ENCODE data around the gene RAPGEF5. TPM values are rescaled to one million over a fixed set of nuclear protein-coding genes. Genes with fewer than 3 reads are reported as not detected.

Gene RAPGEF5
- total and polyA plus RNA-seq, 4 donors: 16.1 to 308 (median 61.4) TPM

GRCh38 chr7:22088827-22089226 lies 268.1 kb downstream of the RAPGEF5 start:
- no peaks in the 10 kb centered on the region for H3K27me3 ChIP-seq (ENCODE audit: control insufficient read depth in 3 of 3, insufficient read depth in 3 of 3, low read length in 2 of 3)
- H3K9ac ChIP-seq (ENCODE audit: insufficient read depth in 1 of 2, low read length in 2 of 2): no peak overlapping the region
- H3K4me1 ChIP-seq (ENCODE audit: control insufficient read depth in 5 of 5, insufficient read depth in 5 of 5, low read length in 5 of 5): peaks cover 0 to 14% (median 4%) of the 10 kb centered on the region in 5 donors
- no peaks in the 10 kb centered on the region for H3K9me3 ChIP-seq (ENCODE audit: control insufficient read depth in 4 of 4, insufficient read depth in 3 of 4, low read length in 3 of 4)
- no peaks in the 10 kb centered on the region for H3K36me3 ChIP-seq (ENCODE audit: control insufficient read depth in 4 of 4, insufficient read depth in 4 of 4, low read length in 4 of 4)
- TF ChIP-seq CTCF (IDR thresholded peaks at IDR 0.05; ENCODE audit: control extremely low read depth, extremely low read depth): no peak
- DNase-seq (no peak), ATAC-seq (ENCODE audit: insufficient read depth, low FRiP score) (no peak)
- H3K4me3 ChIP-seq: no peak overlapping the region
- H3K27ac ChIP-seq (ENCODE audit: low read depth in 1 of 2, low read length in 1 of 2): no peak overlapping the region

- H3K27ac ChIP-seq (ENCODE audit: low read depth in 1 of 2, low read length in 1 of 2): no peak overlapping the region
- ATAC-seq (ENCODE audit: insufficient read depth, low FRiP score) (no peak), DNase-seq (no peak)
- no peaks in the 10 kb centered on the region for H3K9me3 ChIP-seq (ENCODE audit: control insufficient read depth in 4 of 4, insufficient read depth in 3 of 4, low read length in 3 of 4)
- WGBS, 2 donors: 77 to 78% methylated on average over 6 of the region's 6 CpGs
- TF ChIP-seq CTCF (IDR thresholded peaks at IDR 0.05; ENCODE audit: control extremely low read depth, extremely low read depth): no peak
- peaks cover 0 to 13% (median 2%) of the 10 kb centered on the region in 5 donors for H3K4me1 ChIP-seq (ENCODE audit: control insufficient read depth in 5 of 5, insufficient read depth in 5 of 5, low read length in 5 of 5)
- peaks cover 0 to 5% (median 0%) of the 10 kb centered on the region in 3 donors for H3K27me3 ChIP-seq (ENCODE audit: control insufficient read depth in 3 of 3, insufficient read depth in 3 of 3, low read length in 2 of 3)
- H3K9ac ChIP-seq (ENCODE audit: insufficient read depth in 1 of 2, low read length in 2 of 2): no peak overlapping the region
- no peaks in the 10 kb centered on the region for H3K36me3 ChIP-seq (ENCODE audit: control insufficient read depth in 4 of 4, insufficient read depth in 4 of 4, low read length in 4 of 4)
- no peak overlapping the region for H3K4me3 ChIP-seq
These were observed 269.1 kb downstream of the RAPGEF5 start for GRCh38 chr7:22087861-22088260.

- Histone ChIP-seq H3K27me3 (ENCODE audit: control insufficient read depth in 3 of 3, insufficient read depth in 3 of 3, low read length in 2 of 3) (peaks cover 0 to 14% (median 0%) of the 10 kb centered on the region in 3 donors), H3K36me3 (ENCODE audit: control insufficient read depth in 4 of 4, insufficient read depth in 4 of 4, low read length in 4 of 4) (no peaks in the 10 kb centered on the region), H3K4me3 (peak overlapping the region; percentile 36), H3K9me3 (ENCODE audit: control insufficient read depth in 4 of 4, insufficient read depth in 3 of 4, low read length in 3 of 4) (no peaks in the 10 kb centered on the region), H3K9ac (ENCODE audit: insufficient read depth in 1 of 2, low read length in 2 of 2) (peak overlapping the region; percentile 66 to 87), H3K4me1 (ENCODE audit: control insufficient read depth in 5 of 5, insufficient read depth in 5 of 5, low read length in 5 of 5) (peaks cover 0 to 12% (median 0%) of the 10 kb centered on the region in 5 donors), H3K27ac (ENCODE audit: low read depth in 1 of 2, low read length in 1 of 2) (peak overlapping the region; percentile 53 to 90)
- TF ChIP-seq CTCF (IDR thresholded peaks at IDR 0.05; ENCODE audit: control extremely low read depth, extremely low read depth): no peak
- peak in 2 of 3 donors; percentile 20 to 42 for DNase-seq
- WGBS, 2 donors: 35 to 47% methylated on average over 10 of the region's 10 CpGs
- no peak for ATAC-seq (ENCODE audit: insufficient read depth, low FRiP score)
These were observed 273.2 kb downstream of the RAPGEF5 start for GRCh38 chr7:22083704-22084240.

Data from lung (tissue), 12 donors.